HG03442 (cell line): ENCODE results near the gene WNT5A.

Source experiments
- ATAC-seq: cut with Tn5 transposase; IDR thresholded peaks from one replicate; pipeline ENCODE4 v1.9.1; 2021; ENCODE audit warnings: mild to moderate bottlenecking, moderate library complexity; ENCODE audit not compliant: unreplicated experiment

WNT5A gene

GRCh38 chr3:55486857-55487380 lies at the start of gene WNT5A:
Gene WNT5A, minus strand, starts transcription at chr3:55487306. Its CDS starts 321 bp downstream, at chr3:55486985.
- no peak for ATAC-seq

GRCh38 chr3:55534876-55535275 lies 47.8 kb upstream of the WNT5A start:
- no peak for ATAC-seq

DNA sequence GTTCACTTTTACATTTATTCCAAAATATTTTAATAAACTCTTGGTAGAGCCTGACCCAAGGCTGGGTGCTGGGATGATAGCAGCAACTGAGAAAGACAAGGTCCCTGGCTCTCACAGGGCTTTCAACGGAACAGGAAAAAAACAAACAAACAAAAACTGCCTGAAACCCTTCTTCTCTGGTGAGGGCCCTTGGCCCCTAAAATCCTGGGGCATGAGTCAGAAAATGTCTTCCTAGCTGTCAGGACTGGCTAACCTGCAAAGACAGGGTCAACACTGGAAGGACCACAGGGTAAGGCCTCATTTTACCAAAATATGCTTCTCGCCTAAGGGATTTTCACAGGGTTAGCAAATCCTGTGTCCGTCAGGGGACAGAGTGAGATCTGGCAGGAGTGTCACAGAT lies 45.7 kb upstream of the WNT5A start:
- ATAC-seq: no peak

- no peak for ATAC-seq
Observed at GRCh38 chr3:55531321-55531720, 44.2 kb upstream of the WNT5A start.

DNA sequence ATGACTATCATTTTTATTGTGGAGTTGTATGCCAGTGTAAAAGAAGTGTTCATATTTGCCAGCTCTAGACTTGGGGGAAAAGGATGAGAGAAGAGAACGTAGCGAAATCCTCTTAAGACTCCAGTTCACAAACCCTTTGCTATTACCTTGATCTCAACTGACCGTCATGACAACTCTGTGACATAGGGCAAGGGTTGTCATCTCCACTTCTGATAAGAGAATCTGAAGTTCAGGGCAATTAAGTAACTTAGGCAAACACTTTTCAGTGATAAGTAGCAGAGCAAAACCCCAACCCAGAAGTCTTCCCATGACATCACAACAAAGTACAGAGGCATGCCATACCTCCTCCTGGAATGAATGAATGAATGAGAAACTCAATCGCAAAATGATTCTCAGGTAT lies 40.3 kb upstream of the WNT5A start:
- ATAC-seq: no peak

- ATAC-seq: no peak
Observed at GRCh38 chr3:55526332-55527030, 39.4 kb upstream of the WNT5A start.

DNA sequence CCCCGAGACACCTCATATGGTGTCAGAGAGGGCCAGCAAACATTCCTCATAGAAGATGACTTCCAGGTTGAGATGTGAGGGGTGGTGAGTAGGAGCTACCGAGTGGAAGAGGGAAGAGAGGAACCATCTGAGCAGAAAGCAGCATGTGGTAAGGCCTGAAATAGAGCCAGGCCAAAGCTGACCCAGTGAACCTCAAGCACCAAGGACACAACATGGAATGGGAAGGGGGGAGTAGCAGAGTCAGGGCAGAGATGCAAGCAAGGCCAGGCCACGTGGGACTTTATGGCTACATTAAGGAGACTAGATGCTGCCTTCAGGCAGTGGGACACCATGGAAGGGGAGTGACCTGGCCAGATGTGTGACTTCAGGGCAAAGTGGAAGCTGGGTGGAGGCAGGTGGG lies 38.3 kb upstream of the WNT5A start:
- no peak for ATAC-seq

DNA sequence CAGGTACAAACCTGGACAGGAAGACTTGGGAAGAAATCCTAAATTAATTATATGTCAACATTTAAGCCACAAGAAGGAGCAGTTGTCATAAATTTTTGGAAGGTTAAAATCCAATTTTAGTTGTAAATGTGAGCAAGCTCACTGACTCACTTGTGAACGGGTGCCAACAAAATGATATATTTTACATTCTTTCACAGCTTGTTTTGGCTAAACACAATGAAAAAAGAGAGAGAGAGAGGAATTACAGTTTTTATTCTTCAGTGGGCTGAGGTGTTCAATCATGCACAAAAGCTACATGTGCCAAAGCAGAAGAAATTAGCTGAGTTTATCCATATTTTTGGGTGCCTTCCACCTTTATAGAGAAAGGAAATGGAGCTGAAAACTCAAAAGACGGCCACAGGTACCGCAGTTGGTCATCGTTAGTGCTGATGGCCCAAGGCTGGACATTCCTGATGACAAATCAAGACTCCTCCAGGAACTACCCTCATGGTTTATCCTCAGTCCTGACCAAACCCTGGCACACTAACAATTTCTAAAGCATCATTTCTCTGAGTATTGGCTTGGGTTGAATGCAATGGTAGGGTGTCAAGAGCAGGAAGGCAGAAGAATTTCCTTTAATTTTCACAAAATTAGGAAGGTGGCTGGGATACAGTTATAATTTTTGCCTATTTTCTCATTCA lies 37.6 kb upstream of the WNT5A start:
- ATAC-seq: no peak

DNA sequence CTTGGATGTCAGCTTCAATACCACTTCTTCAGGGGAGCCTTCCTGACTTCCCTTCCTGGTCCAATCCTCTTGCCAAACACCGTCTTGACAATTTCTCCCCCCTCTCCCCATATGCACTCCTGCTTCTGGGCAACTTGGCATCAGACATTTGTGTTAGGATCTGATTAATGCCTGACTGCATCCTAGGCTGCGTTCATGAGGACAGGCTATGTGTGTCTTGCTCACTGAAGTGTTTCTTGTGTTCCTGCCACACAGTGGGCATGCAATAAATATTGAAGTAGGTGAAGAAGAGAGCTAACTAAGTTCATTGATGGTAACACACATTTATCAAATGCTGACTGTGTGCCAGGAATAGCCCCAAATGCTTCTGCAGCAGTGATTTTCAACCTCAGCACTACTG lies 36.4 kb upstream of the WNT5A start:
- no peak for ATAC-seq

DNA sequence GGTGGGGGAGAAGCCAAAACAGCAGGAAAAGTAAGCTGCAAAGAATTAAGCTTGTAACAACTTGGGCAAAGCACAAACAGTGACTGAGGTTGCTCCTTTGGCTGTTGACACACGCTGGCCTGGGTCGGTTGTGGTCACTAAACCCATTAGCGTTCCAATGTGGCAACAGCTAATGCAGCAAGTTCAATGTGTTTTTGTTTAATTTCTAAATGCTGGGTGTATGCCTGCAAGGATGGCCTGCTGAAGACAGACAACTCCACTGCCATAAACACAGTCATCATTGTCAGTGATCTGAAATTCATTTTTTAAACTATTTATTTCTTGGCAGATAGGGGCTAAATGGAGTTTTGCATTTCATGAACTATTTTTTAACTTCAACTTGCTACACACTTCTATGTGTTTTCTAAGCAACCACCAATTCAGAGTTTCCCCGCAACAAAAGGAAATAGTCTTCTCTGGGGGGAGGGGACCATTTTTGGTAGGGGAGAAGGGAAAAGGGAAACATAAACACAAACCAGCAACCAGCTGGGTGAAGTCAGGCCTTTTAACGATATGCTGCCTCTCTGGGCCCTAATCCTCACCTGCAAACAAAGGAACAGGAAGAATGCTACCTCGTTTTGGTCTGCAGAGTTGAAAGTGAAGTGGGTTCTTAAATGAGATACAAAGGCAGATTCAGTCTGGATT lies 34.8 kb upstream of the WNT5A start:
- ATAC-seq: no peak

DNA sequence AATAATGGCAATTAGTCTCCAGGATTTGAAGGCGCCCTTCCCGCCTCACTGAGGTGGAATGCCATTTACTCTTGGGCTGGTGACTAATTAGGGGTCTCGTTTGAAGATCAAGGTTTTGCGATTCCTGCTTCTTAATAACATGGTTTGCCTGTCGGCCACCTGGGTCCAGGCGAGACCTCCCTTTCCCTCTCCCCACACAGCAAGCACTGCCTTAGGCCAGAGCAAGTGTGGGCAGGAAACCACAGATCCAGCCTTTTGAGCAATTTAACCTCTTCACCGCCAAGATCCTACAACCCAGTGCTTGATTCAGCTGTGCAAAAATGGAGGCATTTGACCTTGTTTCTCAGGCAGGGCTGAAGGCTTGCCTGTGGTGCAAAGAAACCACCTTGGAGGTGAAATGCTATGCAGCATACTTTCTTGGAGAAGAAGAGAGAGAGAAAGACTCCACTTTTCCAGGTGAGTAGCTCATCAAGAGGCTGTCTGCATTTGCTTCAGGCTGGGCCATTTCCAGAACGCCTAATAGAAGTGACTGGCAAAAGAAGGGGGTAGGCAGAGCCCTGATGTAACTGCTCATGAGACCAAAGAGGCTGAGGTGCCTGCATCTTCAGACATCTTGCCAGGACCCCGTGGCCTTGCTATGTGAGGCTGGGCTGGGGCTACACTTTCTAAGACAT lies 34.1 kb upstream of the WNT5A start:
- no peak for ATAC-seq

DNA sequence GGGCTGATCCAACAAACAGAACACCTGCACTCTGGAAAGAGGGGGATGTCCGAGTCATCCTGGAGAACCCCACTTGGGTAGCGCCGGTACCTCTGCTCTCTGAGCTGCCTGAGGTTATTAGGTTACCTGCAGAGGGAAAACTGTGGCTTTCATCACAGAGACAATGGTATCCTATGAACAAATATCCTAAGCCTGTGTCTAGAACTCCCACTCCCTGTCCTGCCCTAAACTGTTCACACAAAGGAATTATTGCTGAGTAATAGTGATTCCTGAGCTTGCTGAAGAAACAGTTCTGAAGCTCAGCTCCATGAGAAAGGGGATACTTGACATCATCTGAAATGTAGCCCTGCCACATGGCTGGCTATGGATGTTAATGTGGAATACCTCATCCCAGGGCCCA lies 31.9 kb upstream of the WNT5A start:
- ATAC-seq: no peak

DNA sequence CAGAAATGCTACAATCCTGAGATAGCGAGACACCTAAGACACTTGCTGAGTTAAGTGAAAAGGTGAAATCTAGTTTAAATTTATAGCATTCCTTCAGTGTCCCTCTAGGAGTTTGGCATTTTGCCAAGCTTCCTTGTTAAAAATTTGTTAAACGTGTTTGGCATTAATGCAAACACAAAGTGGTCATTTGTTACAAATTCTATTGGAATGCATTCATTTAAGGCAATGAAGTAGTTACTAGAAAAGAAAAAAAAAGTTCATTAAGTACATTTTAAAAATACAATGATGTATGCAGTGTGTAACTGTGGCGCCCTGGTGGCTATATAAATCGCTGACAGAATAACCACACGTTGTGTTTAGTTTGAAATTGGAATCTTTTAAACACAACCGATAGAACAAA lies 31.3 kb upstream of the WNT5A start:
- no peak for ATAC-seq

DNA sequence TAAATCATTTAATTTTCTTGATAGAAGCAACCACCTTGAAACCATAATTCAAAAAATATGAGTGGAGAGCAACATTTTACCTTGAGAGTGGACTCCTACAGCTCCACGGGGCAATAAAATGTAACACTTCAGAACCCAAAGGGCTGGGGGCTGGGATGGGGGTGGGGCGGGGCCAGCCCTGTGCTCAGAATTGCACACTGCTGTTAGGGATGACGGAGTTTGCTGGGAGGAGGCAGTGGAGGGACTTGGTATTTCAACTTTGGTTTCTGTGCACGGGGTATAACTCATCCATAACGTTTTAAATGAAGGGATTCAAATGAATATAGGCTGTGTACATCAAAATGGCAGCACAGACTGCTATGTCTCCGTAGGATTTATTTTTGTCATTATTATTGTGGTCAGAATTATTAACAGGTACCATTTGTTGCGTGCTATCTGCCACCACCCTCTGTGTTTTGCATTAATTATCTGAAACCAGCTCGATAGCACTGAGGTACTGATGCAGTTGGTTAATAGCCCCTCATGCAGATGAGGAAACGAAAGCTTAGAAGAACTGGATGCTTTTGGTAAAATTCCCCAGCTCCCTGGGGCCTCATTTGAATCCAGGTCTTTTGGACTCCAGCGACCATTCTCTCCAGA lies 29.4 kb upstream of the WNT5A start:
- no peak for ATAC-seq

- ATAC-seq: no peak
Observed at GRCh38 chr3:55515550-55516246, 28.6 kb upstream of the WNT5A start.

DNA sequence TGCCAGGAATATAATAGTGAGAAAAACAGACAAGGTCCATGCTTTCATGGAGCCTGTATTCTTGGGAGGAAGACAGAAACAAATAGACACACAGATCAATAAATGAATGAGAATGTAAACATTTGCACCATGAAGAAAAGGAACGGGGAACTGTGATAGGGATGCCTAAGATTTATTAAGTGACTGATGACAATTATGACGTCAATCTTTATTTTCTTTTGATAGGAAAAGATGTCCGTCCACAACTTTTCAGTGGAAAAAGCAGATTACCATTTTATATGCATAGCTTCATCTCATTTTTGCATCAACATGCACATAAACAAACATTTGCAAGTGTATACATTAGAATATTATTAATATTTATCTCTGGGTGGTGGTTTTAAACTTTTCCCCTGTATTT lies 27.9 kb upstream of the WNT5A start:
- ATAC-seq: no peak

GRCh38 chr3:55512571-55513343 lies 25.7 kb upstream of the WNT5A start:
- no peak for ATAC-seq

- ATAC-seq: no peak
Observed at GRCh38 chr3:55511895-55512570, 24.9 kb upstream of the WNT5A start.

GRCh38 chr3:55508335-55508734 lies 21.2 kb upstream of the WNT5A start:
- no peak for ATAC-seq
